Body of pancreas (tissue), 4 donors: ENCODE measurements around the gene TLE1. TPM values are rescaled to one million over a fixed set of nuclear protein-coding genes. Genes with fewer than 3 reads are reported as not detected.

Experiments
- ATAC-seq: fragments of 150-250 bp; one replicate; pipeline ENCODE4 v1.9.1; 2016
- DNase-seq, 4 donors: peaks; one replicate each; pipeline ENCODE4 v3.0.0-alpha.2; 2019
- H3K27ac ChIP-seq, 4 donors: fragments of 200-600 bp; sonication (generic); 1 replicate in 3 of 4; 2 replicates in 1 of 4; pipeline versions ENCODE4 v1.5.1 to v1.6.1; 2016 to 2019; ENCODE audit warnings: mild to moderate bottlenecking in 1 of 4, mixed read lengths in 1 of 4, moderate library complexity in 1 of 4
- H3K27me3 ChIP-seq, 2 donors: fragments of 200-600 bp; sonication (generic); one replicate each; pipeline ENCODE4 v1.6.0; 2016; ENCODE audit warnings: mild to moderate bottlenecking in 1 of 2
- H3K36me3 ChIP-seq, 2 donors: fragments of 200-600 bp; sonication (generic); replicated peaks in 1 of 2; 2 replicates each; pipeline ENCODE4 v1.5.1; 2016; ENCODE audit warnings: low read depth in 2 of 2; ENCODE audit not compliant: insufficient read depth in 1 of 2
- H3K4me1 ChIP-seq: fragments of 200-600 bp; sonication (generic); one replicate; pipeline ENCODE4 v1.6.0; 2016
- H3K4me3 ChIP-seq, 2 donors: fragments of 200-600 bp; sonication (generic); 1 replicate in 1 of 2; 2 replicates in 1 of 2; pipeline ENCODE4 v1.5.1; 2016 to 2019
- H3K9me3 ChIP-seq, 3 donors: fragments of 200-600 bp; sonication (generic); 1 replicate in 2 of 3; 2 replicates in 1 of 3; pipeline ENCODE4 v1.5.1; 2016
- CTCF ChIP-seq, 7 experiments: fragments of 450-650 bp in 4 of 7; fragments of 200-600 bp in 3 of 7; sonication (generic) in 3 of 7; IDR thresholded peaks; one replicate each; pipeline ENCODE4 v1.5.1; 2016 to 2019; ENCODE audit warnings: antibody characterized with exemption in 7 of 7
- POLR2A ChIP-seq, 3 donors: fragments of 450-650 bp; IDR thresholded peaks; one replicate each; pipeline ENCODE4 v1.6.1; 2016; ENCODE audit warnings: antibody characterized with exemption in 3 of 3, mild to moderate bottlenecking in 2 of 3
- WGBS, 2 donors: methylation state at CpG; one replicate each; pipeline ENCODE4 v1.1.5; 2017; 5-methylcytosine and 5-hydroxymethylcytosine counted together
- intact Hi-C: fragments of 100-400 bp; cut with DNase I; formaldehyde crosslinking; loops from one replicate; pipeline ENCODE4 v1.15.1; 2023
- total RNA-seq, 2 donors: library from RNA; depleted of rRNA; stranded (reverse); fragments of >200 nt; gene quantifications; one replicate each; pipeline ENCODE4 v1.1.0, GENCODE V29; 2016

TLE1 gene
- total RNA-seq, 2 donors from 2014 or later = 49.5 to 58.3 TPM

GRCh38 chr9:81686614-81687520, 2.5 kb downstream of the TLE1 start:
- TF ChIP-seq POLR2A (IDR thresholded peaks at IDR 0.05) (peak; percentile 22 to 59 (median 47)), CTCF (IDR thresholded peaks at IDR 0.05) (peak; percentile 43 to 77 (median 64))
- DNase-seq (peak; percentile 84 to 89 (median 88)), ATAC-seq (peak; percentile 22)
- no peaks in the 10 kb centered on the region for H3K27me3 ChIP-seq
- peak overlapping the region; percentile 57 to 84 for H3K4me3 ChIP-seq
- intact Hi-C loops = no loop called here
- peaks cover 53% of the 10 kb centered on the region for H3K4me1 ChIP-seq
- H3K9me3 ChIP-seq = no peaks in the 10 kb centered on the region
- WGBS, 2 donors = 3% methylated on average over 36 of the region's 36 CpGs
- peaks cover 0 to 2% of the 10 kb centered on the region in 2 donors for H3K36me3 ChIP-seq
- peak overlapping the region; percentile 82 to 92 (median 88) for H3K27ac ChIP-seq

GRCh38 chr9:81685763-81686613, 3.4 kb downstream of the TLE1 start:
- Histone ChIP-seq H3K27me3 (no peaks in the 10 kb centered on the region), H3K4me3 (peak overlapping the region in 1 of 2 donors; percentile 84), H3K9me3 (no peaks in the 10 kb centered on the region), H3K27ac (peak overlapping the region; percentile 54 to 92 (median 86)), H3K36me3 (peaks cover 0 to 3% of the 10 kb centered on the region in 2 donors), H3K4me1 (peaks cover 53% of the 10 kb centered on the region)
- ATAC-seq (no peak), DNase-seq (peak in 1 of 4 donors; percentile 19)
- WGBS, 2 donors = 12 to 21% methylated on average over 5 of the region's 5 CpGs
- TF ChIP-seq POLR2A (IDR thresholded peaks at IDR 0.05) = no peak
- peak in 2 of 7 experiments; percentile 31 to 39 for TF ChIP-seq CTCF (IDR thresholded peaks at IDR 0.05)
- intact Hi-C loops = no loop called here

DNA sequence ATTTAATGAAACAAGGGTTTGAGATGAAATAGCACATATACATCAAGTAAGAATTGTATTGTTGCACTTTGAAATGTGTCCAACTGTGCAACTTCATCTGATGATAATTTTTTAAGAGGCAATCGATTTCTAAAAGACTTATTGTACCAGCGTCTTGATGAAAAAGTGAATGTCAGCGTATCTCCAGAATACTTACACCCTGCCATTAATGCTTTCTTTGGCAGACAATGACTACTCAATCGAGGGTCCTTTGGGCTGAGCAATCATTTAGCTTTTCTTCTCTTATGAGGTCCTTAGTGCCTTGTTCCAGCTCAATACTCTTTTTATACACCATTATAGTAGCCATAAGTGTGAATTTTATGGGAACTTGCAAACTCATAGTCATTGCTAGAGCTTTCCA, 4.7 kb downstream of the TLE1 start:
- ATAC-seq (no peak), DNase-seq (no peak)
- intact Hi-C loops = no loop called here
- Histone ChIP-seq H3K27ac (no peak overlapping the region), H3K4me1 (peaks cover 49% of the 10 kb centered on the region), H3K9me3 (no peaks in the 10 kb centered on the region), H3K4me3 (no peak overlapping the region), H3K27me3 (no peaks in the 10 kb centered on the region), H3K36me3 (peaks cover 0 to 3% of the 10 kb centered on the region in 2 donors)
- 77 to 83% methylated on average over 4 of the region's 4 CpGs for WGBS, 2 donors
- no peak for TF ChIP-seq CTCF (IDR thresholded peaks at IDR 0.05)
- TF ChIP-seq POLR2A (IDR thresholded peaks at IDR 0.05) = no peak

DNA sequence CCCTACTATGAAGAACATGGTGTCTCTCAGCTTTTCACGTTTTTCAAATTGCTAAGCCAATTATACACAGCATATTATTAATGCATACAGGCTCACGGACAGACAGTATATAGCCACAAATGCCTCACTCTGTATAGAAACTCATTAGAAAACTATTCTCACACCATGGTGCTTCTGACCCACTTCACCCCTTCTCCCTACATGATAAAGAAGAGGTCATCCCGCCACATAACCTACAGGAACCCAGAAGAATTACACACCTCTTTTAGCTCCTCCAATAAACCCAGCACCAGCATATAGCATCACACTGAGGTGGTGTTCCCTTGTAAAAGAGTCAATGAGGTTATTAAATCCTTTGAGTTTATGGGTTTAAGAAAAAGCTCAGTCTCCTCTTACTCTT, 5.6 kb downstream of the TLE1 start:
- Histone ChIP-seq H3K27me3 (no peaks in the 10 kb centered on the region), H3K4me1 (peaks cover 49% of the 10 kb centered on the region), H3K9me3 (no peaks in the 10 kb centered on the region), H3K4me3 (no peak overlapping the region), H3K27ac (no peak overlapping the region), H3K36me3 (peaks cover 0 to 3% of the 10 kb centered on the region in 2 donors)
- TF ChIP-seq POLR2A (IDR thresholded peaks at IDR 0.05) (no peak), CTCF (IDR thresholded peaks at IDR 0.05) (no peak)
- 85 to 90% methylated on average over 3 of the region's 3 CpGs for WGBS, 2 donors
- intact Hi-C loops = no loop called here
- DNase-seq (no peak), ATAC-seq (no peak)
